Body of pancreas (tissue), 4 donors: ENCODE data around the gene DNASE1.

Experiments used
- CTCF ChIP-seq, 7 experiments: fragments of 450-650 bp in 4 of 7; fragments of 200-600 bp in 3 of 7; sonication (generic) in 3 of 7; IDR thresholded peaks; one replicate each; pipeline ENCODE4 v1.5.1; 2016 to 2019; ENCODE audit warnings: antibody characterized with exemption in 7 of 7
- POLR2A ChIP-seq, 3 donors: fragments of 450-650 bp; IDR thresholded peaks; one replicate each; pipeline ENCODE4 v1.6.1; 2016; ENCODE audit warnings: antibody characterized with exemption in 3 of 3, mild to moderate bottlenecking in 2 of 3

GRCh38 chr16:3608069-3608468 lies 46.4 kb upstream of the DNASE1 start:
- TF ChIP-seq POLR2A (IDR thresholded peaks at IDR 0.05) (no peak), CTCF (IDR thresholded peaks at IDR 0.05) (no peak)
